BJ (cell line): Measurements from ENCODE around the gene MRPL38. TPM values are rescaled to one million over a fixed set of nuclear protein-coding genes. Genes with fewer than 3 reads are reported as not detected.

ENCODE experiments used
- CTCF ChIA-PET: fragments of 350-600 bp; formaldehyde crosslinking; extraction: SDS; loops from one replicate; lab custom pipeline; 2021; ENCODE audit warnings: antibody characterized with exemption, inconsistent platforms; lab: Yijun Ruan, JAX
- POLR2A ChIA-PET: fragments of 300-600 bp; sonication (Branson Sonifier 250); formaldehyde crosslinking; extraction: SDS; loops from one replicate; lab custom pipeline; 2021; ENCODE audit warnings: antibody characterized with exemption; lab: Charles Lee
- DNase-seq: peaks from one replicate; pipeline ENCODE4 v3.0.0-alpha.2; 2011; ENCODE audit warnings: low read depth
- H3K27me3 ChIP-seq: 2 replicates; pipeline ENCODE4 v1.6.0; 2011; ENCODE audit warnings: low read length; ENCODE audit not compliant: control insufficient read depth, insufficient read depth
- H3K36me3 ChIP-seq: 2 replicates; pipeline ENCODE4 v1.5.1; 2011; ENCODE audit warnings: low read length; ENCODE audit not compliant: control insufficient read depth, insufficient read depth
- H3K4me3 ChIP-seq: 2 replicates; pipeline ENCODE4 v1.5.1; 2011; ENCODE audit warnings: low read depth, mild to moderate bottlenecking, control low read depth, low read length
- polyA plus RNA-seq: library from polyadenylated mRNA; depleted of rRNA; stranded (reverse); fragments of >200 nt; gene quantifications from 2 replicates; pipeline ENCODE4 v1.2.3, GENCODE V29; 2011
- TF ChIP-seq, protein P1 (sequence below): IDR thresholded peaks from 2 replicates; pipeline ENCODE4 v1.5.1; 2011; ENCODE audit warnings: low read depth, mild to moderate bottlenecking, control low read depth, inconsistent platforms, low read length, moderate library complexity; ENCODE audit not compliant: insufficient read depth

Gene MRPL38
- polyA plus RNA-seq, 1 experiment = 60.9 TPM

DNA sequence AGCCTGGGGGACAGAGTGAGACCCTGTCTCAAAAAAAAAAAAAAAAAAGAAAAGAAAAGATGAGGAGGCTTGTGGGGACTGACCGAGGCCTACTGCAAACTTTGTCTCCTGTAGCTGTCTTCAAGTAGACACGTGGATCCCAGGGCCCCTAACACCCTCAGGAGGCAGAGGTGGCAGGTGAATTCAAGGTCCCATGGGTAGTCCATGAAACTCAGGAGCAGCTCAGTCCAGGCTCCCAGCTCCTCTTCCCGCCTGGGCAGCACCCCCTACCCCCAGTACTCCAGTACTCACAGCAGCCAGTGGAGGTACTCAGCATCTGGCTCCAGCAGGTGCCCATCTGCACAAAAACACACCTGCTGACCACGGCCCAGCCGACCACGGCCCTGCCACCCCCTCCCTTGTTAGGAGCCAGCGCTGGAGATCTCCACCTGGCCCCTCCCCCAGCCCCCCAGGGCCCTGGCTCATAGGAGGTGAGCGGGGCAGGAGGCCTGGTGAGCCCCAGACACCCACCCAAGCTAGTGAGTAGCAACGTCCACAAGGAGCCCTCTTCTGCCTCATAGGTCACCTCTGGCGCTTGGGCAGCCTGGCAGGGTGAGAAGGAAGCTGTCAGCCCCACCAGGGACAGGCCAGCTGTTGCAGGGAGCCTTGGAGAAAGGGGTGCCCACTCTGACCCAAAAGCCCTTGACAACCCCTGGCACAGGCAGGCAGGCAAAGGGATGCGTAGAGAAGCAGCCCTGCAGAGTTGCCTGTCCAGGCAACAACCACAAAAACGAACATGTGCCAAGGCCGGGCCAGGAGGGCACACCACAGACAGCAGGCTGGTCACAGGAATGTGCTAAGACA lies 3.8 kb downstream of the MRPL38 start:
- DNase-seq = no peak
- no peaks in the 10 kb centered on the region for H3K27me3 ChIP-seq
- TF ChIP-seq, protein P1, sequence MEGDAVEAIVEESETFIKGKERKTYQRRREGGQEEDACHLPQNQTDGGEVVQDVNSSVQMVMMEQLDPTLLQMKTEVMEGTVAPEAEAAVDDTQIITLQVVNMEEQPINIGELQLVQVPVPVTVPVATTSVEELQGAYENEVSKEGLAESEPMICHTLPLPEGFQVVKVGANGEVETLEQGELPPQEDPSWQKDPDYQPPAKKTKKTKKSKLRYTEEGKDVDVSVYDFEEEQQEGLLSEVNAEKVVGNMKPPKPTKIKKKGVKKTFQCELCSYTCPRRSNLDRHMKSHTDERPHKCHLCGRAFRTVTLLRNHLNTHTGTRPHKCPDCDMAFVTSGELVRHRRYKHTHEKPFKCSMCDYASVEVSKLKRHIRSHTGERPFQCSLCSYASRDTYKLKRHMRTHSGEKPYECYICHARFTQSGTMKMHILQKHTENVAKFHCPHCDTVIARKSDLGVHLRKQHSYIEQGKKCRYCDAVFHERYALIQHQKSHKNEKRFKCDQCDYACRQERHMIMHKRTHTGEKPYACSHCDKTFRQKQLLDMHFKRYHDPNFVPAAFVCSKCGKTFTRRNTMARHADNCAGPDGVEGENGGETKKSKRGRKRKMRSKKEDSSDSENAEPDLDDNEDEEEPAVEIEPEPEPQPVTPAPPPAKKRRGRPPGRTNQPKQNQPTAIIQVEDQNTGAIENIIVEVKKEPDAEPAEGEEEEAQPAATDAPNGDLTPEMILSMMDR = no peak
- ChIA-PET CTCF (interaction anchor here (1.5 kb wide), 1 partner anchor 104 kb away, joined by 4 read pairs; no protein-coding TSS in a partner anchor), POLR2A (no interaction called here)
- H3K4me3 ChIP-seq = no peak overlapping the region
- H3K36me3 ChIP-seq = peaks cover 30% of the 10 kb centered on the region

DNA sequence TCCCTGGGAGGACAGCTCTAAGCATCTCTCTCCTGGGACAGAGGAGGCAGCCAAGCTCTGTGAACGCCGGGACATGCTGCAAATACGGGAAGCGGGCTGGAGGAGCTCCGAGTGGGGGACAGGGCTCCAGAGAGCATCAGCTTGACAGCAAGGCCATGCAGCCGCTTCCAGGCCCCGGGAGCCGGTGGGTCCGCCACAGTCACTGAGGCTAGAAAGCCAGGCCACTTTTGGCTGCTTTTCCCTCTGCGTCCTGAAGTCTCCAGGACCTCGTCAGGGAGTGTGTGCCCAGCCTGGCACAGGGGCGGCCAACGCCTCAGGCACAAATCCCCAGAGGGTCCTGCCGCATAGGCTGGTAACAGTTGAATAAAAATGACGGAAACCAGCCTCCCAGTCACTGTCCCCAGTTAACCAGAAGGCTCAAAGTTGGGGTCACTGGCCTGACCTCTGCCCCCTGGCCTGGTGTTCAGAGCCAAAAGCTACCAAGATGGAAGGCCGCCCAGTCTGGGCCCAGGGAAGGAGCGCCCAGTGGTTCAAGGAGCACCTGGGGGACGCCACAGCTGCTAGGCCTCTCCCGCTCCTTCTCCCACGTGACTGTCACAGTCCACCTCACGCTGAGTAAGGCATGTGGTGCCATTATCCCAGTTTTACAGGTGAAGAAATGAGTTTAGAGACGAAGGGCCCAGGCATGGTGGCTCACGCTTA lies 4.8 kb downstream of the MRPL38 start:
- TF ChIP-seq, protein P1 = no peak
- Histone ChIP-seq H3K4me3 (no peak overlapping the region), H3K27me3 (no peaks in the 10 kb centered on the region), H3K36me3 (peaks cover 30% of the 10 kb centered on the region)
- POLR2A ChIA-PET = no interaction called here
- DNase-seq = no peak
- CTCF ChIA-PET = interaction anchor here (1.1 to 6.9 kb wide), 4 partner anchors 23 to 146 kb away, joined by 3 to 58 read pairs (median 9); partner anchors contain the start of genes GALK1 and TRIM47

GRCh38 chr17:75899353-75899752 lies 5.3 kb downstream of the MRPL38 start:
- POLR2A ChIA-PET = no interaction called here
- Histone ChIP-seq H3K27me3 (no peaks in the 10 kb centered on the region), H3K36me3 (peaks cover 30% of the 10 kb centered on the region), H3K4me3 (no peak overlapping the region)
- CTCF ChIA-PET = interaction anchor here (1.1 to 6.9 kb wide), 4 partner anchors 22 to 145 kb away, joined by 3 to 58 read pairs (median 11); partner anchors contain the start of genes GALK1 and TRIM47
- TF ChIP-seq, protein P1 = no peak
- no peak for DNase-seq

DNA sequence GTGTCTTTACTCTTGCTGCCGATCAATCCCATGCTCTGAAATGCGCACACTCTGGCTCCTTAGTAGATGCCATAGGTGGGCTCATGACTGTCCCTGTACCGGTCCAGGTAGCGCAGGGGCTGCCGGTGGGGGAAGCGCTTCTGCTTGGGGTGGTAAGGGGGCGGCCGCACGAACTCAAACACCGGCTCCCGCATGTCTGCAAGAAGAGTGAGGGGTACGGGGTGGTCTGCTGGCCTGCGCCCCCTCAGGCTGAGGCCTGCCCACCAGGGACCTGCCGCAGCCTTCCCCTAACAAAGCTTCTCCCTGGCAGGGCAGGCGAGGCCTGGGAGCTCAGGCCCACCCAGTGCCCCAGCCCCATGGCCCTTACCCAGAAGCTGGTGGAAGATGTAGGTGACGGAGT lies 5.9 kb downstream of the MRPL38 start:
- Histone ChIP-seq H3K36me3 (peaks cover 30% of the 10 kb centered on the region), H3K4me3 (no peak overlapping the region), H3K27me3 (no peaks in the 10 kb centered on the region)
- TF ChIP-seq, protein P1 = no peak
- DNase-seq = no peak
- ChIA-PET CTCF (interaction anchor here (1.1 to 6.9 kb wide), 4 partner anchors 21 to 145 kb away, joined by 3 to 58 read pairs (median 11); partner anchors contain the start of genes GALK1 and TRIM47), POLR2A (no interaction called here)

- TF ChIP-seq, protein P1 = no peak
- DNase-seq = no peak
- Histone ChIP-seq H3K36me3 (peaks cover 30% of the 10 kb centered on the region), H3K4me3 (no peak overlapping the region), H3K27me3 (no peaks in the 10 kb centered on the region)
- ChIA-PET CTCF (interaction anchor here (1.0 to 6.9 kb wide), 6 partner anchors 21 to 144 kb away, joined by 3 to 58 read pairs (median 8); partner anchors contain the start of gene TRIM47), POLR2A (no interaction called here)
Observed at GRCh38 chr17:75898065-75898464, 6.6 kb downstream of the MRPL38 start.
